HG03575 (cell line): ENCODE results near the gene GYG1.

Source experiments
- ATAC-seq: cut with Tn5 transposase; IDR thresholded peaks from one replicate; pipeline ENCODE4 v1.9.1; 2021; ENCODE audit not compliant: unreplicated experiment, insufficient number of reproducible peaks, low FRiP score; ENCODE audit errors: extremely low read depth

Gene GYG1

DNA sequence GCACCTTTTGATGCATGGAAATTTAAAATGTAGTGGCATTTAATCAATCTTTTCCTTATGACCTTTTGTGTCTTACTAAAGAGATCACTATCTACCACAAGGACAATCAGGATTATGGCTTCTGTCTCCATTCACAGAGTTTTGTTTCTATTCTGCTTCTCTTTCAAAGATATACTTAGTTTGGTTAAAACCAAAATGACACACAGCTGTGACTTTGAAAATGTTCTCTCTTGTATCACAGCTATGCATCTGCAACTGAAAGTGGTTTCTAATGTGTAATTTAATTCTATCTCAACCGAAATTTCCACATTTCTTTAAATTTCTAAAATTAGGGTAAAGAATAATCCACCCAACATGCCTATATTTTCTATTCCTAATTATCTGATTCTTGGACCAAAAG is 67.3 kb downstream of the GYG1 start:
- ATAC-seq = no peak

DNA sequence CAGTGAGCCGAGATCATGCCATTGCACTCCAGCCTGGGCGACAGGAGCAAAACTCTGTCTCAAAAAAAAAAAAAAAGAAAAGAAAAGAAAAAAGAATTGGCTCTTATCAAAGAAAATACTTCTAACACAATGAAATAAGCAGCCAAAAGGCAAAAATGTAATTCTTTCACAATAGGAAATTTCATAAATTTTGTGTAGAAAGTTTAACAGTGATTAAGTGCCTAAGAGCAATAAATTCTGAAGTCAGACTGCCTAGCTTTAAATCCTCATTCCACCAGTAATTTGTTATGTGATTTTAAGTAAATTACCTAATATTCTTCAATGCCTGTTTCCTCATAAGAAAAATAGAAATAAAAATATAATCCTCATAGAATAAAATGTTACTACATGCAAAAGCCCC is 70.4 kb downstream of the GYG1 start:
- ATAC-seq = no peak

DNA sequence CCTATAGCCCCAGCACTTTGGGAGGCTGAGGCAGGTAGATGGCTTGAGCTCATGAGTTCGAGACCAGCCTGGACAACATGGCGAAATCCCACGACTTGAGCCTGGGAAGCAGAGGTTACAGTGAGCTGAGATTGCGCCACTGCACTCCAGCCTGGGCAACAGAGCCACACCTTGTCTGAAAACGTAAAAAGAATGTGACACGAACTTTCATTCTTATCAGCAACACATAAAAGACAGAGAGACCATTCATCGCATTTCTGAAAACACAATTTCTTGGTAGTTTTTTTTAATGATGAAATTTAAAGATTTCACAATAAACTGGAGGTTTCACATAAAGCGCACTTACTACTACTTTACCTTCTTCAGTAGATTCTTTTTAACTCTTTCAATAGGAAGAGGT is 76.5 kb downstream of the GYG1 start:
- ATAC-seq = no peak
